Endothelial cell of umbilical vein (primary cell): ENCODE results near the gene RNGTT. TPM values are rescaled to one million over a fixed set of nuclear protein-coding genes. Genes with fewer than 3 reads are reported as not detected.

Experiments
- BruUV-seq: library from RNA; stranded (reverse); fragments of 400-500 nt; replicated peaks from 2 replicates; lab custom pipeline; 2021; lab: Mats Ljungman, UMichigan
- CTCF ChIA-PET: fragments of 300-600, 350-600 bp; sonication (Branson Sonifier 250); formaldehyde crosslinking; loops from one replicate; lab custom pipeline; 2021; ENCODE audit warnings: antibody characterized with exemption, inconsistent platforms; lab: Charles Lee
- POLR2A ChIA-PET: fragments of 300-600, 350-600 bp; sonication (Branson Sonifier 250); formaldehyde crosslinking; loops from one replicate; lab custom pipeline; 2021; ENCODE audit warnings: antibody characterized with exemption, inconsistent platforms; lab: Charles Lee
- DNase-seq: peaks from one replicate; pipeline ENCODE4 v3.0.0-alpha.2; 2011; ENCODE audit warnings: low read depth, low spot score
- FAIRE-seq: peaks from 2 replicates; lab custom pipeline; 2011; peaks lifted over from hg19 to GRCh38; lab: Jason Lieb, UNC
- H2AFZ ChIP-seq: 2 replicates; pipeline ENCODE4 v1.6.0; 2012; ENCODE audit warnings: low read depth, low read length, control low read depth, inconsistent platforms
- H3K27ac ChIP-seq: 2 replicates; pipeline ENCODE4 v1.5.1; 2011; ENCODE audit warnings: low read depth, mild to moderate bottlenecking, control low read depth, low read length, moderate library complexity; ENCODE audit not compliant: insufficient read depth
- H3K27me3 ChIP-seq, 2 experiments: 2 replicates each; pipeline versions ENCODE4 v1.6.0 to v1.6.1; 2011; ENCODE audit warnings: low read length in 2 of 2, mixed read lengths in 1 of 2; ENCODE audit not compliant: control insufficient read depth in 2 of 2, insufficient read depth in 2 of 2
- H3K36me3 ChIP-seq, 2 experiments: 2 replicates in 1 of 2; 3 replicates in 1 of 2; pipeline ENCODE4 v1.5.1; 2011; ENCODE audit warnings: low read length in 2 of 2, mild to moderate bottlenecking in 1 of 2, moderate library complexity in 1 of 2; ENCODE audit not compliant: control insufficient read depth in 2 of 2, insufficient read depth in 2 of 2; ENCODE audit errors: extremely low read depth in 1 of 2
- H3K4me1 ChIP-seq: 3 replicates; pipeline ENCODE4 v1.5.1; 2011; ENCODE audit warnings: mild to moderate bottlenecking, low read length; ENCODE audit not compliant: control insufficient read depth, insufficient read depth; ENCODE audit errors: extremely low read depth
- H3K4me2 ChIP-seq: 2 replicates; pipeline ENCODE4 v1.6.1; 2011; ENCODE audit warnings: low read length, control low read depth, mixed read lengths; ENCODE audit not compliant: insufficient read depth
- H3K4me3 ChIP-seq, 3 experiments: fragments of 200-600 bp in 1 of 3; sonication (generic), shearing (Covaris generic) in 1 of 3; replicated peaks in 1 of 3; 2 replicates each; pipeline ENCODE4 v1.5.1; 2011 to 2016; ENCODE audit warnings: control low read depth in 3 of 3, low read length in 3 of 3, mild to moderate bottlenecking in 2 of 3, inconsistent platforms in 1 of 3, low read depth in 1 of 3, moderate library complexity in 1 of 3; ENCODE audit not compliant: insufficient read depth in 1 of 3
- H3K79me2 ChIP-seq: 2 replicates; pipeline ENCODE4 v1.6.0; 2012; ENCODE audit warnings: low read length, inconsistent platforms; ENCODE audit not compliant: control insufficient read depth, insufficient read depth
- H3K9ac ChIP-seq: replicated peaks from 2 replicates; pipeline ENCODE3; 2011; ENCODE audit warnings: low read length, control low read depth; ENCODE audit not compliant: insufficient read depth; ENCODE audit errors: extremely low read depth
- H3K9me1 ChIP-seq: replicated peaks from 3 replicates; pipeline ENCODE4 v1.6.0; 2011; ENCODE audit warnings: mild to moderate bottlenecking, low read length; ENCODE audit not compliant: control insufficient read depth, insufficient read depth; ENCODE audit errors: extremely low read depth
- H3K9me3 ChIP-seq: replicated peaks from 2 replicates; pipeline ENCODE4 v1.5.1; 2012; ENCODE audit warnings: low read length, inconsistent platforms; ENCODE audit not compliant: control insufficient read depth, insufficient read depth
- H4K20me1 ChIP-seq: replicated peaks from 2 replicates; pipeline ENCODE3; 2011; ENCODE audit warnings: mild to moderate bottlenecking, low read length; ENCODE audit not compliant: control insufficient read depth, insufficient read depth; ENCODE audit errors: extremely low read depth
- CTCF ChIP-seq, 2 donors: IDR thresholded peaks; 1 replicate in 1 of 2; 2 replicates in 1 of 2; pipeline ENCODE4 v1.5.1; 2011; ENCODE audit warnings: low read length in 2 of 2, mild to moderate bottlenecking in 2 of 2, moderate library complexity in 2 of 2, control low read depth in 1 of 2, inconsistent platforms in 1 of 2, low read depth in 1 of 2; ENCODE audit not compliant: insufficient read depth in 1 of 2; ENCODE audit errors: extremely low read depth in 1 of 2
- EZH2 ChIP-seq: IDR thresholded peaks from 2 replicates; pipeline ENCODE4 v1.6.1; 2012; ENCODE audit warnings: borderline replicate concordance, low read depth, mild to moderate bottlenecking, moderate library complexity, low read length, inconsistent platforms; ENCODE audit not compliant: severe bottlenecking
- FOS ChIP-seq: IDR thresholded peaks from 2 replicates; pipeline ENCODE4 v1.6.1; 2011; ENCODE audit warnings: mild to moderate bottlenecking, low read length, moderate library complexity, borderline replicate concordance; ENCODE audit not compliant: insufficient read depth
- GATA2 ChIP-seq: IDR thresholded peaks from 2 replicates; pipeline ENCODE4 v1.7.0; 2011; ENCODE audit warnings: low read depth, mild to moderate bottlenecking, moderate library complexity, mixed read lengths, low read length; ENCODE audit not compliant: insufficient read length, insufficient read depth
- JUN ChIP-seq: IDR thresholded peaks from 2 replicates; pipeline ENCODE4 v1.6.1; 2011; ENCODE audit warnings: borderline replicate concordance, low read depth; ENCODE audit not compliant: insufficient read length, insufficient read depth
- MYC ChIP-seq: IDR thresholded peaks from one replicate; pipeline ENCODE4 v1.6.1; 2011; ENCODE audit warnings: mild to moderate bottlenecking, low read depth, low read length
- POLR2A ChIP-seq: IDR thresholded peaks from 2 replicates; pipeline ENCODE4 v1.6.1; 2012; ENCODE audit warnings: low read depth, mild to moderate bottlenecking, control low read depth, low read length
- POLR2AphosphoS5 ChIP-seq: IDR thresholded peaks from 2 replicates; pipeline ENCODE4 v1.6.1; 2012; ENCODE audit warnings: low read depth, mild to moderate bottlenecking, control low read depth, low read length, moderate library complexity; ENCODE audit not compliant: insufficient read depth
- dilution Hi-C: fragments of 300-500 bp; cut with MboI; formaldehyde crosslinking; loops from one replicate; pipeline ENCODE4 v1.15.0; 2019; ENCODE audit warnings: low sequenced_read_pairs; ENCODE audit not compliant: extremely low pct_ligation_motif_present
- intact Hi-C: fragments of 100-400 bp; cut with micrococcal nuclease; formaldehyde crosslinking; loops from one replicate; pipeline ENCODE4 v1.10.0; 2022
- polyA plus RNA-seq, 4 experiments: library from polyadenylated mRNA; depleted of rRNA in 3 of 4; stranded (reverse) in 3 of 4; unstranded in 1 of 4; fragments of >200 nt; gene quantifications; 2 replicates each; pipeline versions ENCODE4 v1.2.1 to v1.2.3, GENCODE V29; 2011 to 2012; ENCODE audit warnings: missing spikeins in 1 of 4
- total RNA-seq: library from RNA; stranded (reverse); gene quantifications from 2 replicates; pipeline ENCODE4 v1.2.3, GENCODE V29; 2021
- TF ChIP-seq, protein P1 (sequence below): IDR thresholded peaks from 2 replicates; pipeline ENCODE4 v1.6.1; 2011; ENCODE audit not compliant: insufficient read depth, insufficient read length

RNGTT gene
- total and polyA plus RNA-seq, 2 donors (not counting 3 experiments of a cell fraction or from before 2014, with no cell fraction given), result 2.1 to 13.1 TPM

- FAIRE-seq, result no peak
- no peaks in the 10 kb centered on the region for H3K27me3 ChIP-seq
- POLR2A ChIA-PET, result interaction anchor here (0.6 kb wide), 1 partner anchor 86 kb away, joined by 3 read pairs; no protein-coding TSS in a partner anchor
These were observed 72.3 kb downstream of the RNGTT start for GRCh38 chr6:88890860-88891845.

DNA sequence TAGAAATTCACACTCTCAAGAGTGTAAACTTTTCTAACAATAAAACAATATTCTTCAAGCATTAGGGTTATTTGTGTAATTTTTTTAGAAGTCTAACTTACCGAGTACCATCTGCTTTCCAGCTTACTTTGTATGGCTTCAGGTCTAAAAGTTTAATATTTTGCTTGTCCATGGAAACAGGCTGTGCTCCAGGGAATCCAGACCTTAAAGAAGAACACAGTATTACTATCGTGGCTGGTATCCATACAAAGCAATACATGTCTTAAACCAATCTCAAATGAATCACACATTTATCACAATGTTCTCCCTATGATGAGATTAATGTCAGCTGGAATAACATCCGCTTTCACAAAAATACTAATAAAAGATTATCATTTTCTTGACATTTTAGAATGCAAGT is 73.0 kb downstream of the RNGTT start:
- DNase-seq, result no peak
- H3K36me3 ChIP-seq, result no peaks in the 10 kb centered on the region
- H2AFZ ChIP-seq, result no peak overlapping the region
- H3K27ac ChIP-seq, result no peak overlapping the region
- no peak overlapping the region for H3K9ac ChIP-seq
- no peak for TF ChIP-seq POLR2A
- no peak for TF ChIP-seq MYC
- no peak for TF ChIP-seq CTCF (IDR thresholded peaks at IDR 0.05; ENCODE audit: extremely low read depth in 1 of 2, insufficient read depth in 1 of 2, low read depth in 1 of 2, low read length in 2 of 2)
- no peak for TF ChIP-seq EZH2
- no peak for TF ChIP-seq GATA2
- no peak for TF ChIP-seq FOS
- TF ChIP-seq JUN, result no peak
- TF ChIP-seq, protein P1, sequence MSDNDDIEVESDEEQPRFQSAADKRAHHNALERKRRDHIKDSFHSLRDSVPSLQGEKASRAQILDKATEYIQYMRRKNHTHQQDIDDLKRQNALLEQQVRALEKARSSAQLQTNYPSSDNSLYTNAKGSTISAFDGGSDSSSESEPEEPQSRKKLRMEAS, result no peak
- no peak for TF ChIP-seq POLR2AphosphoS5
- dilution Hi-C loops, result no loop called here
- no peaks in the 10 kb centered on the region for H3K79me2 ChIP-seq
- CTCF ChIA-PET, result interaction anchor here (1.2 to 2.3 kb wide), 4 partner anchors 9 to 28 kb away, joined by 4 to 8 read pairs (median 6); no protein-coding TSS in a partner anchor
- intact Hi-C loops, result no loop called here
- no peaks in the 10 kb centered on the region for H3K9me1 ChIP-seq
- no peak for FAIRE-seq
- POLR2A ChIA-PET, result no interaction called here
- H3K4me3 ChIP-seq, result no peak overlapping the region
- no peaks in the 10 kb centered on the region for H3K4me1 ChIP-seq
- no TSS peak for BruUV-seq
- H3K4me2 ChIP-seq, result no peak overlapping the region
- no peaks in the 10 kb centered on the region for H4K20me1 ChIP-seq
- H3K9me3 ChIP-seq, result no peaks in the 10 kb centered on the region
- H3K27me3 ChIP-seq, result no peaks in the 10 kb centered on the region

More at GRCh38 chr6:88890860-88891845, 72.3 kb downstream of the RNGTT start:
- peak; percentile 6 for TF ChIP-seq FOS
- TF ChIP-seq JUN, result no peak
- Histone ChIP-seq H3K4me2 (no peak overlapping the region), H3K4me3 (no peak overlapping the region), H3K9me3 (no peaks in the 10 kb centered on the region), H3K79me2 (no peaks in the 10 kb centered on the region), H3K27ac (no peak overlapping the region), H3K36me3 (no peaks in the 10 kb centered on the region), H3K4me1 (no peaks in the 10 kb centered on the region), H2AFZ (no peak overlapping the region), H3K9me1 (no peaks in the 10 kb centered on the region), H4K20me1 (no peaks in the 10 kb centered on the region), H3K9ac (no peak overlapping the region)
- no peak for DNase-seq
- intact Hi-C loops, result no loop called here
- no TSS peak for BruUV-seq
- CTCF ChIA-PET, result interaction anchor here (1.2 to 2.3 kb wide), 3 partner anchors 10 to 27 kb away, joined by 4 to 8 read pairs (median 5); no protein-coding TSS in a partner anchor
- dilution Hi-C loops, result no loop called here
